ENCODE results near the gene SSBP2.

GRCh38 chr5:81633891-81634290 is 117.0 kb downstream of the SSBP2 start:
- TF ChIP-seq POLR2AphosphoS5 (IDR thresholded peaks at IDR 0.05) (no peak), POLR2A (IDR thresholded peaks at IDR 0.05) (no peak)
- TF ChIP-seq, protein P1, sequence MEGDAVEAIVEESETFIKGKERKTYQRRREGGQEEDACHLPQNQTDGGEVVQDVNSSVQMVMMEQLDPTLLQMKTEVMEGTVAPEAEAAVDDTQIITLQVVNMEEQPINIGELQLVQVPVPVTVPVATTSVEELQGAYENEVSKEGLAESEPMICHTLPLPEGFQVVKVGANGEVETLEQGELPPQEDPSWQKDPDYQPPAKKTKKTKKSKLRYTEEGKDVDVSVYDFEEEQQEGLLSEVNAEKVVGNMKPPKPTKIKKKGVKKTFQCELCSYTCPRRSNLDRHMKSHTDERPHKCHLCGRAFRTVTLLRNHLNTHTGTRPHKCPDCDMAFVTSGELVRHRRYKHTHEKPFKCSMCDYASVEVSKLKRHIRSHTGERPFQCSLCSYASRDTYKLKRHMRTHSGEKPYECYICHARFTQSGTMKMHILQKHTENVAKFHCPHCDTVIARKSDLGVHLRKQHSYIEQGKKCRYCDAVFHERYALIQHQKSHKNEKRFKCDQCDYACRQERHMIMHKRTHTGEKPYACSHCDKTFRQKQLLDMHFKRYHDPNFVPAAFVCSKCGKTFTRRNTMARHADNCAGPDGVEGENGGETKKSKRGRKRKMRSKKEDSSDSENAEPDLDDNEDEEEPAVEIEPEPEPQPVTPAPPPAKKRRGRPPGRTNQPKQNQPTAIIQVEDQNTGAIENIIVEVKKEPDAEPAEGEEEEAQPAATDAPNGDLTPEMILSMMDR (IDR thresholded peaks at IDR 0.05): no peak
